ENCODE results near the gene CENPL. TPM values are rescaled to one million over a fixed set of nuclear protein-coding genes. Genes with fewer than 3 reads are reported as not detected.

CENPL gene
- total and polyA plus RNA-seq, 9 of the 15 experiments (the other 6 are each of a cell fraction or from before 2014, with no cell fraction given), result 33.0 to 52.7 (median 39.7) TPM

DNA sequence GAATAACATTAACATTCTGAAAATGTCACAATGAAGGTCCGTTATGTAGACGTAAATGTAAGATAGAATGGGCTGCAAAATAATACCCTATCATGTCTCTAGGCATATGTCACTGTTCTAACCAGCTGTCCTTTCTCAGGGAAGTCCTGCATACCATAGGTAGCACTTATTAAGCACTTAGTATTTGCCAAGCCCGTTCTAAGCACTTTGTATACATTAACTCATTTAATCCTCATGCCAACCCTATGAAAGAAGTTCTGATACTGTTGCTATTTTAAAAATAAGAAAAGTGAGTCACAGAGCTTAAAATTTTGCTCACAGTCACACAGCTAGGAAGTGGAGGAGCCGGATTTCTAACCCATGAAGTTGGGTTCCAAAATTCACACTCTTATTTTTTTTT, 27.4 kb upstream of the CENPL start (continued):
- TF ChIP-seq HNRNPL (IDR thresholded peaks at IDR 0.05; ENCODE audit: low read depth, low read length) (no peak), RNF219 (CRISPR knock-in tag; IDR thresholded peaks at IDR 0.05) (no peak), LEF1 (IDR thresholded peaks at IDR 0.05) (no peak), ZBTB12 (CRISPR knock-in tag; IDR thresholded peaks at IDR 0.05) (no peak), DNMT1 (IDR thresholded peaks at IDR 0.05) (no peak)

DNA sequence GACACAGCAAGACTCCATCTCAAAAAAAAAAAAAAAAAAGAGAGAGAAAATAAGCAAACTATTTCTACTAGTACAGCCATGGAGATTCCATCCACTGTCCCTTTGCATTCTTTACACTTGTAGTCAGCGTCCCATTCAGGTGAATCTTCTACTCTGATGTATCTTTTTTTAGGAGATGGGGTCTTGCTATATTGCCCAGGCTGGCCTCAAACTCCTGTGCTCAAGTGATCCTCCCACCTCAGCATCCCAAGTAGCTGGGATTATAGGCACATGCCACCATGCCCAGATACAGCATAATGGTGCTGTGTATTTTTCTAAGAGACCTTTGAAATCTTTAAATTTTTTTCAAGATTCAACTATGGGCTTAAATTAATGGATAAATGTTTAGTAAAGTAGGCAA, 8.1 kb upstream of the CENPL start:
- DNase-seq (ENCODE audit: extremely low read depth in 1 of 4, low spot score in 3 of 4) (no peak), ATAC-seq (no peak), FAIRE-seq (no peak)
- Histone ChIP-seq H4K20me1 (replicated peaks; ENCODE audit: control insufficient read depth, insufficient read depth, low read length) (no peaks in the 10 kb centered on the region), H3K27ac (ENCODE audit: extremely low read depth, low read depth, low read length) (no peak overlapping the region), H3K79me2 (ENCODE audit: control insufficient read depth, insufficient read depth, low read length) (no peaks in the 10 kb centered on the region), H2AFZ (ENCODE audit: low read depth, low read length) (no peak overlapping the region), H3K4me2 (ENCODE audit: insufficient read depth, low read length) (no peak overlapping the region), H3K9ac (ENCODE audit: insufficient read depth in 1 of 2, low read depth in 2 of 2, low read length in 2 of 2) (no peak overlapping the region), H3K9me3 (replicated peaks; ENCODE audit: control insufficient read depth, insufficient read depth, low read depth, low read length) (no peaks in the 10 kb centered on the region), H3K9me1 (ENCODE audit: control insufficient read depth, insufficient read depth, low read length) (no peaks in the 10 kb centered on the region), H3K4me3 (no peak overlapping the region), H3K36me3 (ENCODE audit: control insufficient read depth, insufficient read depth, low read length) (peaks cover 67% of the 10 kb centered on the region), H3K27me3 (ENCODE audit: control insufficient read depth in 2 of 2, insufficient read depth in 2 of 2, low read length in 2 of 2) (no peaks in the 10 kb centered on the region), H3K4me1 (replicated peaks in 1 of 2; ENCODE audit: control insufficient read depth in 2 of 2, insufficient read depth in 2 of 2, low read length in 2 of 2) (no peaks in the 10 kb centered on the region)
- in situ Hi-C loops (cut with MboI) (no loop called here), intact Hi-C loops (cut with micrococcal nuclease) (no loop called here)
- TF ChIP-seq ZNF121 (CRISPR knock-in tag; conservative IDR thresholded peaks at IDR 0.05), result peak; percentile 91
- TF ChIP-seq, protein P1, sequence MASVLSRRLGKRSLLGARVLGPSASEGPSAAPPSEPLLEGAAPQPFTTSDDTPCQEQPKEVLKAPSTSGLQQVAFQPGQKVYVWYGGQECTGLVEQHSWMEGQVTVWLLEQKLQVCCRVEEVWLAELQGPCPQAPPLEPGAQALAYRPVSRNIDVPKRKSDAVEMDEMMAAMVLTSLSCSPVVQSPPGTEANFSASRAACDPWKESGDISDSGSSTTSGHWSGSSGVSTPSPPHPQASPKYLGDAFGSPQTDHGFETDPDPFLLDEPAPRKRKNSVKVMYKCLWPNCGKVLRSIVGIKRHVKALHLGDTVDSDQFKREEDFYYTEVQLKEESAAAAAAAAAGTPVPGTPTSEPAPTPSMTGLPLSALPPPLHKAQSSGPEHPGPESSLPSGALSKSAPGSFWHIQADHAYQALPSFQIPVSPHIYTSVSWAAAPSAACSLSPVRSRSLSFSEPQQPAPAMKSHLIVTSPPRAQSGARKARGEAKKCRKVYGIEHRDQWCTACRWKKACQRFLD (CRISPR knock-in tag; IDR thresholded peaks at IDR 0.05), result no peak
- peak; percentile 33 for TF ChIP-seq RBM25 (IDR thresholded peaks at IDR 0.05; ENCODE audit: low read depth, low read length, severe bottlenecking)
- BruUV-seq (replicated peaks), result no TSS peak
- POLR2A ChIA-PET, result interaction anchor here (2.4 kb wide), 1 partner anchor 8 kb away, joined by 15 read pairs; the partner anchor contains the start of genes CENPL and DARS2
- 94% methylated on average over 1 of the region's 1 CpG for WGBS (ENCODE audit: insufficient coverage, low coverage, missing lambda C conversion rate)
- CTCF ChIA-PET (ENCODE audit: low intra/inter-chr PET ratio), result no interaction called here
